Adipose tissue (tissue), 3 donors: ENCODE results near the gene AFAP1L1. TPM values are rescaled to one million over a fixed set of nuclear protein-coding genes. Genes with fewer than 3 reads are reported as not detected.

Experiments used
- H3K27ac ChIP-seq: one replicate; pipeline ENCODE4 v1.5.1; 2013; ENCODE audit warnings: low read depth, low read length
- WGBS, 3 donors: extraction: QIAGEN DNeasy Blood & Tissue Kit; methylation state at CpG; one replicate each; pipeline ENCODE4 v1.1.7; 2013; 5-methylcytosine and 5-hydroxymethylcytosine counted together
- polyA plus RNA-seq, 3 donors: library from polyadenylated mRNA; stranded (reverse); fragments of 200-250 nt; gene quantifications; one replicate each; pipeline ENCODE4 v1.2.3, GENCODE V29; 2013
- donor health status: healthy with polysubstance abuse.
- donor health status: Bipolar disorder and iron deficiency.
- donor health status: healthy.

The AFAP1L1 gene
- polyA plus RNA-seq, 3 donors, result 4.1 to 21.8 (median 16.8) TPM

DNA sequence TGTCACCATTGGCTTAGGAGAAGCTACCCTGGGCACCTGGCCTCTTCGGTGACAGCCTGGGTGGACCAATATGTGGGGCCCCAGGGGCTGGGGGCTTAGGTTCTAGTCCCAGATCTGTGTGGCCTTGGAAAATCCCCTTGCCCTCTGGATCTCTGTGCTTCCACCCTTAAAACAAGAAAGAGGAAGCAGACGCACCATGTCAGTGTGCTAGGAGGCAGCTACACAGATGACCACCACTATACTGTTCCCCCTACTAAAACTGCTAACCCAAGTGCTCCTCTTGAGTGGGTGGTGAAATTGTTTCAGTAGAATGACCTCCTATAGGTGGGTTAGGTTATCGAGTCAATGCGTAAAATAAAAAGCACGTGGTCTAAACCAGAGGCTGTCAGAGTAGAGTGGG, 31.0 kb downstream of the AFAP1L1 start:
- WGBS, 3 donors, result 80 to 91% (median 84%) methylated on average over 5 of the region's 5 CpGs
- H3K27ac ChIP-seq, result no peak overlapping the region

DNA sequence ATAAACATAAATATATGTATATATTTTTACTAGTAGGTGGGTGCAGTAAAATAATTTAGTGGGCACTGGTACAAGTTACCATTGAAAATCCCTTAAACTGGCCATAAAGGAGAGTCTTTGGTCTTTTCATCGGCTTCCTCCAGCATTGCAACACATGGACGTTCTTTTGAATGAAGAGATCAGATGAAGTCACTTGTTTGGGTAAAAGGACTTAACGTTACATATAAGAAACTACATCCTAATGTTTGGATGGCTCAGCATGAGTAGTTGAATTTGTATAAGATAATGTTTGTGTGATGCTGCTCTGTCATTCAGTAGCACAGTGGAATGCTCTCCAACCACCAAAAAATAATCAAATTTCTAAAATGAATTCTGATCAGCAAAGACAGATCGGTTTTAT, 31.6 kb downstream of the AFAP1L1 start:
- 61 to 87% (median 67%) methylated on average over 4 of the region's 4 CpGs for WGBS, 3 donors
- H3K27ac ChIP-seq, result no peak overlapping the region

DNA sequence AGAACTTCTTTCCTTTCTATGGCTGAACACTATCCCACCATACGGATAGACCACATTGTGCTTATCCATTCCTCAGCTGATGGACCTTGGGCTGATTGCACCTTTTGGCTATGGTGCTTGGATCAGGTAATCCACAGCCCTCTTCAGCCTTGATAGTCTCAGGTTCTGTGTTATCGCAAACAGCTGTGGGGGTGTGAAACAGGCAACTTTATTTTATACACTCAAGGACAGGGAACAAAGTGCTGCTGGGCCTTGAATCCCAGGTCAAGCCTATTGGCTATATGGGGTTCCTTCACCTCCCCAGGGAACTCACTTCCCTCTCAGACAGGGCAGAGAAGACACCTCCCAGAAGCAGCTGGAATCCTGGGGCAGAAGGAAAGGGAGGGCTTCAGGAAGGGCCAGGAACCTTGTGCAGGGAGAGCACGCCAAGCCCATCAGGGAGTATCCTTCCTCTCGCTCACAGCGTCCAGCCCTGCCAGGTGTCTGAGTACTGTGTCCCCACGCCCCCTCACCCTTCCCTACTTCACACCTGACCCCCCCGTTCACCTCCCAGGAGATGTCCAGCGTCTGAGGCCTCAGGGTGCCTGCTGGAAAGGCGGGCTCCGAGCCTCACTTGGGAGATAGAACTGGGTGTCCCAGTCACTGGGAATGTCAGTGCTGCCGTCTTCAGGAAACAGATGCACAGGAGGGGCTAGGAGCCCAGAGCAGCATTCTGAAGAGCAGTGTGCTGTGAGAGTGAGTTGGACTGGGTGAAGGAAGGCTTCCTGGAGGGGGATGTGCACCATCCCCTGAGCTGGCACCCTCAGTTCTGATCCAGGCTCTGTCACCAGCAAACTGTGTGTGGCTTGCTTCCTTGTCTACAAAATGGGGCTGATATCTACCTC, 32.8 kb downstream of the AFAP1L1 start:
- WGBS, 3 donors, result 61 to 80% (median 66%) methylated on average over 11 of the region's 11 CpGs
- no peak overlapping the region for H3K27ac ChIP-seq

DNA sequence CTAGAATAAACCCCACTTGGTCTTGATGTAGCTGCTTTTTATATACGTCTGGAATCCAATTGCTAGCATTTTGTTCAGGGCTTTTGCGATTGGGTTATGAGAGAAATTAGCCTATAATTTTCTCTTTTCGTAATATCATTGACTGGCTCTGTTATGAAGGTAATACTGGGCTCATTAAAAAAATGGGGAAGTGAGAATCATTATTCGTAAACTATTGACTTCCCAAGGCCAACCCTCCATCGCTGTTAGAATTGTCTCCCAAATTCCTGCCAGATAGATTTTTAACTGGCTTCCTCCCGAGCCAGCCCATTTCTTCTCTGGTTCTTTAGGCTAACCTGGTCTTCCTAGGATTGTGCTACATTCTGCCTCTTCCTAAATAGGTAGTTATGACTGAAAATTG, 37.7 kb downstream of the AFAP1L1 start:
- WGBS, 3 donors, result 68 to 73% (median 71%) methylated on average over 6 of the region's 6 CpGs
- H3K27ac ChIP-seq, result no peak overlapping the region

DNA sequence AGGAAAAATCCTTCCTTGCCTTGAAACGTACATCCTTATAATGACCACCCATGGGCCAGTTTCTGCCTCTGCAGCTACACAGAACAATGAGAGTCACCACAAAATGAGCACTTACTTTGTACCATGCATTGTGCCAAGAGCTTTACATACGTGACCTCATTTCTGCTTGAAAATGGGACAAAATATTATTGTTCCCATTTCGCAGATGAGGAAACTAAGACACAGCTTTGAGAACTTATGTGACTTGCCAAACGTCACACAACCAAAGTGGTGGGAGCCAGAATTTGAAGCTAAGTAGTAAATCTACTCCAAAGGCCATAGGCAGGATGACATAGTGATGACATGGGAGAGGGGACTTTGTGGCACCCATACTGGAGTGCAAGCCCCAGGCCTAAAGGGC, 38.8 kb downstream of the AFAP1L1 start:
- 85 to 92% (median 86%) methylated on average over 4 of the region's 4 CpGs for whole genome bisulfite sequencing, 3 donors
- H3K27ac ChIP-seq, result no peak overlapping the region

DNA sequence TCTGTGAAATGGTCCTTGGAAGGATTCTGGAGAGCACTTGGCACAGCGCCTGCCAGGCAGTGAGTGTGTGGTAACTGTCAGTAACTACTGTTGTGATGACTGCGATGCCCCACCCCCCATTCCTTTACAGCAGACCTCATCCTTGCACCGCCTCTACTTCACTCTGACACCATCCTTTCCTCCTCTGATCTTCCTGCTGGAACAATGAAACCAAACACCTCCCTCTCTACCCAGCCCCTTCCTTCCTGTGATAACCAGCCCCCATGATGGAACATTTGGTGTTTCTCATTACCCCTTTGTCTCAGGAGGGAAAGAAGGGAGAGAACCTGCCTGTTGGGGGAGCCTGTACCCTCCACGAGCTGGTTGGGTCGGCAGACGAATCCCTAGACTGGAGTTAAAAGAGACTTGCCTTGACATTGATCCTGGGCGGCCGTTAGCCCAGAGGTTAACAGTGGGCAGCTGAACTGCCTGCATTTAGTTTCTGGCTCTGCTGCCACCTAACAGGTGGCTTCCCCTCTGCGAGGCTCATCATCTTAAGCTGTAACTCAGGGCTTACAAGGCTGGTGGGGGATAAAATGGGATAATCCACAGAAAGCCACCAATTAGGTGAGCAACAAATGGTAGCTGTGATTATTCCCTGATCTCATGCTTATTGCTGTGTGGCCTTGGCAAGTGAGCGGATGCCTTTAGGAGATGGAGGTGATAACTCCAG, 39.4 kb downstream of the AFAP1L1 start:
- no peak overlapping the region for H3K27ac ChIP-seq
- 56 to 75% (median 61%) methylated on average over 10 of the region's 10 CpGs for WGBS, 3 donors

DNA sequence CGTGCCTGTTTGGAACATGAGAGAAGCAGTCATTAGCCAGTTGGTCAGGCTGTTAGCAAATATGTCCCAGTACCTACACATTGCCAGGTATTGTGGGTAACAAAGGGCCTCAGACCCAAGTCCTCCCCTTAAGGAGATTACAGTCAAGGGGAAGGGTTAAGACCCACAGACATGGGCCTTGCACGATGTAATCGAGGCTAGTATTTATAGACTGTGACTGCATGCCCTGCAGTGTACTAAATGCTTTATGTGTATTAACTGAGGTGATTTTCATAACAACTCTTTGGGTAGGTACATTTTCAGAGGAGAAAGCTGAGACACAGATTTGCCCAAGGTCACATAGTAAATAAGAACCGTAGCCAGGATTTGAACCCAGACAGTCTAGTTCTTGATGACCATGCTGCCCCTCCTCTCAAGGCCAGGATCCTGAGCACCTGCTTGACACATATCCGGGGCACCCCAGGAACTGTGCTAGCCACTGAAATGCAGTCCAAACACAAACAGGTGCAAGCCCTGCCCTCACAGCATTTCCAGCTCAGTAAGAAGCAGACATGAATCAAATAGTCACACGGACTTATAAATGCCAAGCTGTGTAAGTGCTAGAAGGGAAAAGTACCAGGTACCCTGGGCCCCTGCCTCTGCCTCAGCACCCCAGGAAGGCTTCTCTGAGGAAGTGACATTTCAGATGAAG, 41.6 kb downstream of the AFAP1L1 start:
- WGBS, 3 donors, result 56 to 80% (median 79%) methylated on average over 6 of the region's 6 CpGs
- no peak overlapping the region for H3K27ac ChIP-seq

DNA sequence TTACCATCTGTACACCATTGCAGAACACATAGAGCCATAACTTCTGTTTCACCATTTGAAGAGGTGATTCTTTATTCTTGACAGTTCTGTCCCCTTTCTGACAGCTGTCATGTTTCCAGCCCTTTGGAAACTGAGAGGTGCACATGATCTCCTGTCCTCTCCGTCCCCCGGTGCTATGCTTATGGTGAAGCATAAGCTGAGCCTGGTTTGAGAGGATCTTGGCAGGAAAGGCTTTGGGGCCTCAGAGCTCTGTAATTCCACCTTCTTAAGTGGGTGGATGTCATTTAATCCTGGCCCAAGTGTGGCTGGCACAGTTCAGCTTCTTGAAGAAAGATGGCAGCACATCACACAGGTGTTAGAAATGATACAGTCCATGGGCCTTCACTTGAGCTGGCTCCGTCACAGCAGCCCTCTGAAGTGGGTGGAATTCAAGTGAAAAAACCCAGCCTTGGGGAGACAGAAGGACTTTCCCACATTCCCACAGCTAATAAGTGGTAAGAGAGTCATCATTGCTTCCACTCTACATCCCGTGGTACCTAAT, 43.0 kb downstream of the AFAP1L1 start:
- 93 to 96% (median 96%) methylated on average over 4 of the region's 4 CpGs for WGBS, 3 donors
- no peak overlapping the region for H3K27ac ChIP-seq

DNA sequence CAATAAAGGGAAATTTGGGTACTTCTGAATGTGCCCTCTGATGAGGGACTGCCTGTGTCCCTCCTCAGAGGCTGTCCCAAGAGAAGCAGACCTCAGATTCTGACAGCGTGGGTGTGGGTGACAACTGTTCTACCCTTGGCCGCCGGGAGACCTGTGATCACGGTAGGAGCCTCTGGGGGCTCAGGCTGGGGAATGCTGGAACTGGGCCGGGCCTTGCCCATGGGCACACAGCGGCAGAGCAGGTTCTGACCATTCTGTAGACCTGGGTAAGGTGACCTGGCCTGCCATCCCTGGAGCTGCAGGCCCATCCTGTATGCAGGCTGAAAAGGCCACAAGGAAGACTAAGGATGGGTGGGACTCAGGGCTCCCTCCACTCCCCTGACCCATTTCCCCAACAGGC, 44.1 kb downstream of the AFAP1L1 start:
- WGBS, 3 donors, result 87 to 96% (median 93%) methylated on average over 6 of the region's 6 CpGs
- H3K27ac ChIP-seq, result no peak overlapping the region

DNA sequence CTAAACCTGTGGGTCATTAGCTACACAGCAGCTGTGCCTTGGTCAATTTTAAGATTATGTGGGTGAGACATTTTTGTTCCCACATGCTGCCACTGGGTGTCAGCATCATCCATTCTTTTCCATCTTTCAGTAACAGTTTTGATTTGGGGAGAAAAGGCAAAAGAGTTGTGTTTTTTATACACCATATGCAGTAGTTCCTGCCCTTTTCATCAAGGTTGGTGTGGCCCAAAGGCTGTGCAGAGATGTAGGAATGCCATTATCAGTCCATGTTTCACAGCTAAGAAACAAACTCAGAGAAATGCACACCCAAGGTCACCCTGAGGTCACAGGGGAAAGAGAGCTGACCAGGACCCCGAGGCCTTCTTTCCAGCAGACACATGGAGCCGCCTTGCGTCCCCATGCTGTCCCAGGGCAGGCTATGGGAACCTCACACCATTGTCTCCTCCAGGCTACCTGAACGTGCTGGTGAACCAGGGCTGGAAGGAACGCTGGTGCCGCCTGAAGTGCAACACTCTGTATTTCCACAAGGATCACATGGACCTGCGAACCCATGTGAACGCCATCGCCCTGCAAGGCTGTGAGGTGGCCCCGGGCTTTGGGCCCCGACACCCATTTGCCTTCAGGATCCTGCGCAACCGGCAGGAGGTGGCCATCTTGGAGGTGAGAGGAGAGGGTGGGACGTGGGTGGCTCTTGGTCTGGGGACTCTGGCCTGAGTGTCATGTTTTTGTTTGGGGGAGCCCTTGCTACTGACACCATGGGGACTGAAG, 45.8 kb downstream of the AFAP1L1 start:
- no peak overlapping the region for H3K27ac ChIP-seq
- 79 to 88% (median 80%) methylated on average over 14 of the region's 14 CpGs for WGBS, 3 donors

DNA sequence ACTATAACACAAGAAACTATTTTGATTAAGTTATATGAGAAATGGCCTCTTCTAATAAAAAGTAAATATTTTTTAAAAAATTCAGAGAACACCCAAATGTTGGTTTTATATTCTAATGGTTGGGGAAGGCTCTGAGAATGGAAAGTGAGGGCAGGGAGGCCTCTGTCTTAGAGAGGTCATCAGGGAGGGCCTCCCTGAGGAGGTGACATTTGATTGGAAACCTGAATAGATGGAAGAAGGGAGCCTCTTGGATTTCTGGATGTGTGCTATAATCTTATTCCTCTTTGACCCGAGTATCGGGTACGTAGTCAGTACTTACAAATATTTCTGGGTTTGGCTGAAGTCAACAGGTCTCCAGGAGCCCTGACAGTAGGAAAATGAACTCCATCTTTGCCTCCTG, 47.5 kb downstream of the AFAP1L1 start:
- no peak overlapping the region for H3K27ac ChIP-seq

DNA sequence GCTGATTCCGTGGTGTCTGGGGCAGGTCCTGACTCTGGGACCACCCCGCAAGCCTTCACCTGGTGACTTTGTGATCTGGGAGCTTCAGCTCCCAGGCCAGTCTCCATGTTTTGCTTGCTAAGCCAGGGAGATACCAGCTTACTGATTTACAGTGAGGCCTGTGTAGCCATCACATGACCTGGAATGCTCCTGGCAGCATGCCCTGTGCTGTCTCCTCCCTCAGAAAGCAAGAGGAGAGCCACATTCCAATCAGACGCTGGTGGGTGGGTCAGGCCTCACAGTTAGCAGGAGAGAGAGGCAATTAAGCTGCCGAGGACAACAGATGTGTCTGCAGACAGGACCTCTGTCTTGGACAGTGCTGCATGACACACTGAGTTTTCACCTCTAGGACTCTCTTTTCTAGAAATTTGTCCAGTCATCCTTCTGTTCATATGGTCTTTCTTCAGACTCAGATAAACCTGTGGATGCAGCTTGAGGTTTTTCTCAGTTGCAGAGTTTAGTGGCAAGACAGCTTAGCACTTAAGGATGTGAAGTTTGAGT, 49.2 kb downstream of the AFAP1L1 start:
- H3K27ac ChIP-seq, result no peak overlapping the region
- 15 to 43% (median 40%) methylated on average over 4 of the region's 4 CpGs for WGBS, 3 donors

More for the DNA sequence above, 47.5 kb downstream of the AFAP1L1 start:
- 90 to 96% (median 91%) methylated on average over 3 of the region's 3 CpGs for WGBS, 3 donors

DNA sequence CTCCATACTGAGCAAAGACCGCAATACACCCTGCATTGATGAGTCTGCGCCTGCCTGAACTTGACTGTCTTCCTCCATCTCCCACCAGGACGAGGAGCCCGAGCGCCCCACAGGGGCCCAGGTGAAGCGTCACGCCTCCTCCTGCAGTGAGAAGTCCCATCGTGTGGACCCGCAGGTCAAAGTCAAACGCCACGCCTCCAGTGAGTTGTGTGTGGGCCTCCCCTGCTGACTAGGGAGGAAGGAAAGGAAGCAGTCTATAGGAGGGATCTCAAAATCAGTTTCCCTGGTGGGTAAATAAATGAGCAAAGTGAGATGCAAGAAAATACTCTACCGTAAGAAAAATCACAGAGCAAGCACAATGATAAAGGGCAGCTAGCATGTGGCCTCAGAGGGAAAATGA, 50.9 kb downstream of the AFAP1L1 start:
- WGBS, 3 donors, result 79 to 90% (median 86%) methylated on average over 12 of the region's 12 CpGs
- no peak overlapping the region for H3K27ac ChIP-seq

DNA sequence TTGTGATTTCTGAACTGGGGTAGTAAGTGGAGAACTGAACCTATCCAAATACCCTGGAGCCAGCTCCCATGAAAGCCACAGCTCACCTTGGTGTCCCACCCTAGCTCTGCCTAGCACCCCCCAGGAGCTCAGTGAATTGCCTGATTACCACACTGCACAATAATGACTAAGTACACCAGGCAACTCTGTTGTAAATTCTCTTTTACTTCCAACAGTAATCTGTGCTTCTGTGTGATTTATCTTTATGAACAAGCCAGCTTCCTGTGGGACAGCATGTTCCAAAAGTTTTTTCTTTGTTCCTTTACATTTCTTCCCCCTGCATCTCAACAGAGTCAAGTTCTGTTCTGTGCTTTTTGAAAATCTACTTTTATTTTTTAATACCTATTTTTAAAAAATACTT, 51.6 kb downstream of the AFAP1L1 start:
- no peak overlapping the region for H3K27ac ChIP-seq

DNA sequence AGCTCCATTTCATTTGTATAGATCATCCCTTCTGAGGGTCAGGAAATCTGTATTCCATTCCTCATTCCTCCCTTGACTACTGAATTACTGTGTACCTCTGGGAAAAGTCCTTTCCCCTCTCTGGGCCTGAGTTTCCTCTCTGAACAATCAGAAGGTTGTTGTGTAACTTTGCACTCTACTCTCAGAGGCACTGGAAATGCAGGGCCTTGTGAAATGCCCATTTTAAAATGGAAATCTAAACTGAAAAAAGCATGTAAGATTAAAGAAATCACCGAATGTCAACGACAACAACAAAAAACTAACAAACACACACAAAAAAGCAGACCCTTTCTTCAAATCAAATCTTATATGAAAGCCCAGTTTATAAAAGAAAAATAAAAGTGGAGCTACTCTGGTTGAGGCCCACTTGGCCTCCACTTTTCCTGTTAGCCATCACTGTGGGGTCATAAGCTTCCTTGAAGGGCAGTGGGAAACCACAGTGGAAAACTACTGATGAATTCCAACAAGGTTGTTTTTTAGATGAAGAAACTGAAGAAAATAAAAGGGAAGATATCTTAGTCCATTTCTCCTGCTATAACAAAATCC, 52.1 kb downstream of the AFAP1L1 start:
- WGBS, 3 donors, result 52 to 78% (median 55%) methylated on average over 2 of the region's 2 CpGs
- no peak overlapping the region for H3K27ac ChIP-seq

DNA sequence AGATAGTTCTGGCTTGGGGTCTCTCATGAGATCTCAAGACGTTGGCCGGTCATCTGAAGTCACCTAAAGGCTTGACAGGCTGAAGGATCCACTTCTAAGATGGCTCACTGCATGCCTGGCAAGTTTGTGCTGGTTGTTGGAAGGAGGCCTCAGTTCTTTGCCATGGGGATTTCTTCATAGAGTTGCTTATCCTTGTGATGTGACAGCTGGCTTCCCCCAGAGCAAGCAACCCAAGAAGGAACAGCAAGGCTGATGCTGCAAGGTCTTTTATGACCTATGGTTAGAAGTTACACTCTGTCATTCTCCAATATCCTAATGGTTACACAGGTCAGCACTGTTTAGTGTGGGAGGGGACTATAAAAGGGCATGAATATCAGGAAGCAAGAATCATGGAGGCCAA, 53.0 kb downstream of the AFAP1L1 start:
- 85 to 89% (median 88%) methylated on average over 2 of the region's 2 CpGs for WGBS, 3 donors
- H3K27ac ChIP-seq, result no peak overlapping the region

DNA sequence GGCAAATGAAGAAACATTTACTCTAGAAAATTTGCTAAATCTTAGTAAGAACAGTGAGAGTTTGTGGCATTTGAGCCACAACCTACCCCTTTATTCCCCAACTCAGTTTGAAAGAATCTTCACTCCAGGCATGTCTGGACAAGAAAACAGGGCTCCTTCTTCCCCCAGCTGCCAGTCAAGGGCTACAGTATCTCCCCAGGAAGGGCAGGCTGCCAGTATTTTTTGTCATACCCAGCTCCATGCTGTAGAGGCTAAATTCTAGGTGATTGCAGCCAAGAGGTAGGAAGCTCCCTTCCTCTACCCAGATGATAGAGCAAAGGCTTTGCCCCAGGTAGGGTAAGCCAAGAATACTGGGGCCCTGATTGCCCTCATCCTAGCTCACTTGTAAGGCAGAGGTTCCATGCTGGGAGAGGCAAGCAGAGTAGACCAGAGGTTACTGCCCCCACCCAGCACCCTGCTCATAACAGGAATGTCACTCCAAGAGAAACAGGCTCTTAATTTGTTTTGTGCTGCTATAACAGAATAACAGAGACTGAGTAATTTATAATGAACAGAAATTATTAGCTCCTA, 53.6 kb downstream of the AFAP1L1 start:
- H3K27ac ChIP-seq, result no peak overlapping the region
